ENCODE data around the gene EPHA7. TPM values are rescaled to one million over a fixed set of nuclear protein-coding genes. Genes with fewer than 3 reads are reported as not detected.

The EPHA7 gene
- total RNA-seq, 5 donors from 2014 or later (not counting 1 experiment from before 2014, with no cell fraction given) = 0.06 TPM; not detected in 4

DNA sequence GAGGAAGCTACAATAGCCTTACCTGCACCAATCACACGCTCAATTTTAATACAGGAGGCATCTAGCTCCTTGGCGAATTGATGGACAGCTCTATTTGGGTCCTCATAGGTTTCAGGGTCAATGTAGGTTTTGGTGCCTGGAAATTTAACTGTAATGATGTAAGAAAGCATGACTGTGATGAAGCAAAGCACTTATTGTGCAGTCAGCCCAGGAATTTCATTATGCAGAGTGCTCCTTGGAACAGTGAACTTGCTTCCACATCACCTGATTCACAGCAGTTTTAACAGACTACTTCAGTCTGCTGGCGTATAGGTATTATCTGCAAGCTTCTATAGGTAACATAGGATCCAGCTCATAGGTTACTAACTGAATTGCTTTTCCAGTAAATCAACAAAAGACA is 160.0 kb downstream of the EPHA7 start:
- DNase-seq (no peak), ATAC-seq (replicated peaks in 1 of 4) (no peak)
- Mint-ChIP-seq H3K27me3 (no peaks in the 10 kb centered on the region), H3K9me3 (peaks cover 4 to 5% (median 5%) of the 10 kb centered on the region in 3 donors), H3K4me1 (no peaks in the 10 kb centered on the region), H3K27ac (no peak overlapping the region), H3K4me3 (no peak overlapping the region), H3K36me3 (no peaks in the 10 kb centered on the region)
- ChIA-PET POLR2A (no interaction called here), CTCF (no interaction called here)
- no peaks in the 10 kb centered on the region for H3K27me3 ChIP-seq (replicated peaks in 1 of 2; ENCODE audit: control insufficient read depth in 2 of 2, extremely low read depth in 1 of 2, insufficient read depth in 2 of 2, low read length in 1 of 2)
- H3K27ac ChIP-seq (ENCODE audit: low read length) = no peak overlapping the region
- no peaks in the 10 kb centered on the region for H3K36me3 ChIP-seq (ENCODE audit: control insufficient read depth in 2 of 2, extremely low read depth in 1 of 2, insufficient read depth in 1 of 2, low read length in 1 of 2)
- WGBS (ENCODE audit: insufficient coverage) = no CpG with 5 or more reads among the region's 3 CpGs
- no peak overlapping the region for H3K4me3 ChIP-seq (ENCODE audit: control insufficient read depth in 1 of 2, extremely low read depth in 1 of 2, low read length in 1 of 2)
- H3K9me3 ChIP-seq = no peaks in the 10 kb centered on the region
- H3K4me1 ChIP-seq (ENCODE audit: control insufficient read depth in 1 of 2, extremely low read depth in 1 of 2, insufficient read depth in 2 of 2, low read length in 2 of 2) = no peaks in the 10 kb centered on the region

DNA sequence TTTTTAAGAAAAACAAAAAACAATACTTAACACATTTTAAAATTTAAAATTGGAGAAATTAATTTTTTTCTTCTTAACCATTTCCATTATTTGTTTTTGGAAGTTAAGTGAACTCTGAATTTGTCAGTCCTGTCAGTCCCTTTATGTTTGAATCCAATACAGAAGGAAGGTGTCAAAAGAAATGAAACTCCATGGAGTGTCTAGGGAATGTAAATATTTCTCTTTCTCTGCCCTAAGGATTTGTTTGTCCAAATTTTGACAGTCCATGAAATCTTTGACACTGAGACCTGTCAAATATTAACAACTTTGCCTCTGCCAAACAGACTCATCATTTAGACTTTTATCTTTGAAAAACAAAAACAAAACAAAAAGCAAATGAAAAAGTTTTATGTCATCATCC is 166.4 kb downstream of the EPHA7 start:
- H3K27ac Mint-ChIP-seq = no peak overlapping the region
- no peak overlapping the region for H3K4me3 ChIP-seq (ENCODE audit: control insufficient read depth in 1 of 2, extremely low read depth in 1 of 2, low read length in 1 of 2)
- H3K4me3 Mint-ChIP-seq = no peak overlapping the region
- DNase-seq (no peak), ATAC-seq (replicated peaks in 1 of 4) (no peak)
- H3K27me3 ChIP-seq (replicated peaks in 1 of 2; ENCODE audit: control insufficient read depth in 2 of 2, extremely low read depth in 1 of 2, insufficient read depth in 2 of 2, low read length in 1 of 2) = no peaks in the 10 kb centered on the region
- H3K36me3 Mint-ChIP-seq = no peaks in the 10 kb centered on the region
- POLR2A ChIA-PET = no interaction called here
- peaks cover 0 to 3% (median under 1%) of the 10 kb centered on the region in 3 donors for H3K9me3 Mint-ChIP-seq
- no peaks in the 10 kb centered on the region for H3K36me3 ChIP-seq (ENCODE audit: control insufficient read depth in 2 of 2, extremely low read depth in 1 of 2, insufficient read depth in 1 of 2, low read length in 1 of 2)
- H3K4me1 ChIP-seq (ENCODE audit: control insufficient read depth in 1 of 2, extremely low read depth in 1 of 2, insufficient read depth in 2 of 2, low read length in 2 of 2) = no peaks in the 10 kb centered on the region
- H3K9me3 ChIP-seq = no peaks in the 10 kb centered on the region
- CTCF ChIA-PET = no interaction called here
- H3K4me1 Mint-ChIP-seq = no peaks in the 10 kb centered on the region
- H3K27me3 Mint-ChIP-seq = no peaks in the 10 kb centered on the region
- H3K27ac ChIP-seq (ENCODE audit: low read length) = no peak overlapping the region

DNA sequence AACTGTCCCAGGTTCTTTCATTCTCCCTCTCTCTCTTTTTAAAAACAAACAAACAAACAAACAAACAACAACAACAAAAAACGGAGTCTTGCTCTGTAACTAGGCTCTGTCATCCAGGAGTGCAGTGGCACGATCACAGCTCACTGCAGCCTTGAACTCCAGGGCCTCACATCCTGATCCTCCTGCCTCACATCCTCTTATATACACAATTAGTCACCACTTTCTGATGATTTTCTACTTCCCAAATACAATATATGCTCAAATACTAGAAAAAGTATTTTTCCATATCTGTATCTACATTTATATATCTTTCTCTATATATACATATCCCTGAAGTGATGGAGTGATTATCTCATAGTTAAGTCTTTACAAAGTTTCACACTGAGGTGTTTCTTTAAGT is 170.7 kb downstream of the EPHA7 start:
- no peaks in the 10 kb centered on the region for H3K4me1 Mint-ChIP-seq
- no peaks in the 10 kb centered on the region for H3K36me3 ChIP-seq (ENCODE audit: control insufficient read depth in 2 of 2, extremely low read depth in 1 of 2, insufficient read depth in 1 of 2, low read length in 1 of 2)
- H3K4me3 ChIP-seq (ENCODE audit: control insufficient read depth in 1 of 2, extremely low read depth in 1 of 2, low read length in 1 of 2) = no peak overlapping the region
- H3K4me3 Mint-ChIP-seq = no peak overlapping the region
- 45% methylated on average over 2 of the region's 2 CpGs for WGBS (ENCODE audit: insufficient coverage)
- H3K27me3 Mint-ChIP-seq = no peaks in the 10 kb centered on the region
- H3K27ac Mint-ChIP-seq = no peak overlapping the region
- no peaks in the 10 kb centered on the region for H3K4me1 ChIP-seq (ENCODE audit: control insufficient read depth in 1 of 2, extremely low read depth in 1 of 2, insufficient read depth in 2 of 2, low read length in 2 of 2)
- no peaks in the 10 kb centered on the region for H3K9me3 ChIP-seq
- no peaks in the 10 kb centered on the region for H3K36me3 Mint-ChIP-seq
- H3K9me3 Mint-ChIP-seq = peaks cover 4% of the 10 kb centered on the region in 3 donors
- DNase-seq = no peak
- no peak overlapping the region for H3K27ac ChIP-seq (ENCODE audit: low read length)
- no peak for ATAC-seq (replicated peaks in 1 of 4)
- no peaks in the 10 kb centered on the region for H3K27me3 ChIP-seq (replicated peaks in 1 of 2; ENCODE audit: control insufficient read depth in 2 of 2, extremely low read depth in 1 of 2, insufficient read depth in 2 of 2, low read length in 1 of 2)
- ChIA-PET CTCF (no interaction called here), POLR2A (no interaction called here)

DNA sequence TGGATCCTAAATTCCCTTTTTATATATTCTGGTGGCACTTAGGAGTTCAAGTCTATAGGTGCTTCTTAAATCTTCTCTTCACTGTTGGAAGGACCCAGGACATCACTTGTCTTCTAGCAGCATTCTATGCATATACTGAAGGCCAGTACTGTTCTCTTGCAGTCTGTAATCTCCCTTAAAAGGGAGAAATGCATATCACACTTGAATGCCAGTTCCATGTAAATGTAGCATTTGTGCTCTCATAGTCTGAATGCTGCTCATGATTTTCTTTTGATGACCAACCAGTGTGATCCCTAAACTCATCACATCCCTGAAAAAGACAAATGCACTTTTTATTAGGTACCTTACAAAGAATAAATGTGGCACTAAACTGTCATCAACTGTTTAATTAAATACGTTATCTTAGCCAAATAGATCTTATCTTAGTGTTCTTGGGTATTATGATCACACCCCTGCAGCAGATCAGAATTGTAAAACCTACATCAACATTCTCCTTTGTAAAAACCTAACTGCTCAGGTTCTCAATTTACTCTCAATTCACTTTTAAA is 176.1 kb downstream of the EPHA7 start:
- no peaks in the 10 kb centered on the region for H3K36me3 ChIP-seq (ENCODE audit: control insufficient read depth in 2 of 2, extremely low read depth in 1 of 2, insufficient read depth in 1 of 2, low read length in 1 of 2)
- H3K9me3 ChIP-seq = no peaks in the 10 kb centered on the region
- no peak overlapping the region for H3K27ac ChIP-seq (ENCODE audit: low read length)
- Mint-ChIP-seq H3K4me1 (no peaks in the 10 kb centered on the region), H3K36me3 (no peaks in the 10 kb centered on the region), H3K27ac (no peak overlapping the region), H3K9me3 (peaks cover 7 to 9% (median 8%) of the 10 kb centered on the region in 3 donors), H3K27me3 (no peaks in the 10 kb centered on the region), H3K4me3 (no peak overlapping the region)
- ChIA-PET POLR2A (no interaction called here), CTCF (no interaction called here)
- no peak for ATAC-seq (replicated peaks in 1 of 4)
- DNase-seq = no peak
- no peaks in the 10 kb centered on the region for H3K27me3 ChIP-seq (replicated peaks in 1 of 2; ENCODE audit: control insufficient read depth in 2 of 2, extremely low read depth in 1 of 2, insufficient read depth in 2 of 2, low read length in 1 of 2)
- no CpG with 5 or more reads among the region's 1 CpG for WGBS (ENCODE audit: insufficient coverage)
- no peak overlapping the region for H3K4me3 ChIP-seq (ENCODE audit: control insufficient read depth in 1 of 2, extremely low read depth in 1 of 2, low read length in 1 of 2)
- no peaks in the 10 kb centered on the region for H3K4me1 ChIP-seq (ENCODE audit: control insufficient read depth in 1 of 2, extremely low read depth in 1 of 2, insufficient read depth in 2 of 2, low read length in 2 of 2)

DNA sequence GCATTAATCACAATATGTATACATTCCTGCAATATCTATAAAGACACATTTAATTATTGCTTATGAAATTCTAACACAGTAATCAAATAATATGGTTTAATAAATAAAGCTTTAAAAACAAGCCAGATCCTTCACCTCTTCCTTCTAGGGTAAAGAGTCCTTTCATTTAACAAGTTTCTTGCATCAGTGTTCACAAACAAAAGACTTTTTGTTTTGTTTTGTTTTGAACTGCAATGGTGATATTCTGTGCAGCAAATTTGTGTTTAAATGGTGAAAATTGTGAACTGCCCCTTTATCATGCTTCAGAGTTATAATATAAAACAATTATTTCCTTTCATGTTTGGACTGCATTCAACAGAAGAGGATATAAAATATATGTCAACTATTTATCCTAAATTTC is 177.3 kb downstream of the EPHA7 start:
- Histone ChIP-seq H3K4me1 (ENCODE audit: control insufficient read depth in 1 of 2, extremely low read depth in 1 of 2, insufficient read depth in 2 of 2, low read length in 2 of 2) (no peaks in the 10 kb centered on the region), H3K9me3 (no peaks in the 10 kb centered on the region), H3K36me3 (ENCODE audit: control insufficient read depth in 2 of 2, extremely low read depth in 1 of 2, insufficient read depth in 1 of 2, low read length in 1 of 2) (no peaks in the 10 kb centered on the region), H3K27me3 (replicated peaks in 1 of 2; ENCODE audit: control insufficient read depth in 2 of 2, extremely low read depth in 1 of 2, insufficient read depth in 2 of 2, low read length in 1 of 2) (no peaks in the 10 kb centered on the region), H3K4me3 (ENCODE audit: control insufficient read depth in 1 of 2, extremely low read depth in 1 of 2, low read length in 1 of 2) (no peak overlapping the region), H3K27ac (ENCODE audit: low read length) (no peak overlapping the region)
- H3K4me1 Mint-ChIP-seq = no peaks in the 10 kb centered on the region
- H3K36me3 Mint-ChIP-seq = no peaks in the 10 kb centered on the region
- peaks cover 3 to 8% (median 7%) of the 10 kb centered on the region in 3 donors for H3K9me3 Mint-ChIP-seq
- CTCF ChIA-PET = no interaction called here
- no peaks in the 10 kb centered on the region for H3K27me3 Mint-ChIP-seq
- no peak overlapping the region for H3K27ac Mint-ChIP-seq
- no peak for DNase-seq
- POLR2A ChIA-PET = no interaction called here
- ATAC-seq (replicated peaks in 1 of 4) = no peak
- H3K4me3 Mint-ChIP-seq = no peak overlapping the region

DNA sequence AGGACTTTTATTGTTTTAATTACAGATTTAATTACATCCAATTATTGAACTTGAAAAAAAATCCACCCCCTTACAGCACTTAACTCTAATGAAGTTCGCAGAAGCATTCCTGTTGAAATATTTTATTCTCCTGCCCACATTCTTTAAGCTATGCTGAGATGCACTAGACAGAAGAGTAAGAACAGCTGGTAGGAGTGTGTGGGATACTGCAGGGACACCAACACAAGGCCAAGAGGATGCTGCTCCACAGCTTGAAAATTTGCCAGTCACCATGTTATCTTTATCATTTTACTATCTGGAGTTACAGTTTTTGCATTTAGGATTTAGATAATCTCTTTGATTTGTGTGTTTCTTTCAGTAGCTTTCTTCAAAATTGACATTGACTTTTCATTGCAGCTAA is 180.7 kb downstream of the EPHA7 start:
- no peaks in the 10 kb centered on the region for H3K9me3 ChIP-seq
- Mint-ChIP-seq H3K27me3 (no peaks in the 10 kb centered on the region), H3K4me3 (no peak overlapping the region), H3K36me3 (no peaks in the 10 kb centered on the region), H3K9me3 (peaks cover 4 to 11% (median 5%) of the 10 kb centered on the region in 3 donors), H3K4me1 (no peaks in the 10 kb centered on the region), H3K27ac (no peak overlapping the region)
- no peak for ATAC-seq (replicated peaks in 1 of 4)
- no peaks in the 10 kb centered on the region for H3K36me3 ChIP-seq (ENCODE audit: control insufficient read depth in 2 of 2, extremely low read depth in 1 of 2, insufficient read depth in 1 of 2, low read length in 1 of 2)
- H3K27ac ChIP-seq (ENCODE audit: low read length) = no peak overlapping the region
- ChIA-PET CTCF (no interaction called here), POLR2A (no interaction called here)
- H3K4me1 ChIP-seq (ENCODE audit: control insufficient read depth in 1 of 2, extremely low read depth in 1 of 2, insufficient read depth in 2 of 2, low read length in 2 of 2) = no peaks in the 10 kb centered on the region
- no CpG with 5 or more reads among the region's 1 CpG for WGBS (ENCODE audit: insufficient coverage)
- no peak overlapping the region for H3K4me3 ChIP-seq (ENCODE audit: control insufficient read depth in 1 of 2, extremely low read depth in 1 of 2, low read length in 1 of 2)
- DNase-seq = no peak
- H3K27me3 ChIP-seq (replicated peaks in 1 of 2; ENCODE audit: control insufficient read depth in 2 of 2, extremely low read depth in 1 of 2, insufficient read depth in 2 of 2, low read length in 1 of 2) = no peaks in the 10 kb centered on the region

DNA sequence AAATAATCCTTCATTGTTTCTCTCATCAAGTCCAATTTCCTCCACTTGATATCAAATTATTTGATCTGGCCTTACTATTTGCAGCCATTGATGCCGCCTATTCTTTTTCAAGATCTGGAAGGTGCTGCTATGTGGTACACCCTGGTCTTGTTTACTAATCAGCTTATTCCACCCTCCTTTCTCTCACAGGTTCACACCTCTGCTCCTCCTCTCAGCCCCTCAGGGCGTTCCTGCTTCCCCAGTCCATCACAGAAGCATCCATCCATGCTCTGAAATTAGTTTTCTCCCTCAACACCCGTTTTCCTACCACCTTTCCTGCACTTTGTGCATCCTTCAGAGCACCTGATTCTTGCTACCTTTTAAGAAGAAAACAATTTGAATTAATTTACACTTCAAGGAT is 183.6 kb downstream of the EPHA7 start:
- Mint-ChIP-seq H3K27ac (no peak overlapping the region), H3K4me1 (no peaks in the 10 kb centered on the region), H3K4me3 (no peak overlapping the region), H3K36me3 (no peaks in the 10 kb centered on the region), H3K27me3 (no peaks in the 10 kb centered on the region), H3K9me3 (peaks cover 0 to 11% (median 5%) of the 10 kb centered on the region in 3 donors)
- no peak for ATAC-seq (replicated peaks in 1 of 4)
- Histone ChIP-seq H3K4me3 (ENCODE audit: control insufficient read depth in 1 of 2, extremely low read depth in 1 of 2, low read length in 1 of 2) (no peak overlapping the region), H3K4me1 (ENCODE audit: control insufficient read depth in 1 of 2, extremely low read depth in 1 of 2, insufficient read depth in 2 of 2, low read length in 2 of 2) (no peaks in the 10 kb centered on the region), H3K9me3 (no peaks in the 10 kb centered on the region), H3K27ac (ENCODE audit: low read length) (no peak overlapping the region), H3K36me3 (ENCODE audit: control insufficient read depth in 2 of 2, extremely low read depth in 1 of 2, insufficient read depth in 1 of 2, low read length in 1 of 2) (no peaks in the 10 kb centered on the region), H3K27me3 (replicated peaks in 1 of 2; ENCODE audit: control insufficient read depth in 2 of 2, extremely low read depth in 1 of 2, insufficient read depth in 2 of 2, low read length in 1 of 2) (no peaks in the 10 kb centered on the region)
- CTCF ChIA-PET = no interaction called here
- no peak for DNase-seq
- 46% methylated on average over 2 of the region's 3 CpGs for WGBS (ENCODE audit: insufficient coverage)
- POLR2A ChIA-PET = no interaction called here
